HepG2 (cell line): ENCODE measurements around the gene TMEM125. TPM values are rescaled to one million over a fixed set of nuclear protein-coding genes. Genes with fewer than 3 reads are reported as not detected.

Experiments
- BCLAF1 ChIP-seq: fragments of 450-650 bp; IDR thresholded peaks from 2 replicates; pipeline ENCODE4 v1.6.1; 2017; ENCODE audit warnings: mild to moderate bottlenecking
- DBP ChIP-seq: sonication (generic); formaldehyde crosslinking; IDR thresholded peaks from 2 replicates; pipeline ENCODE4 v1.4.0; 2020; ENCODE audit warnings: missing genetic modification reagents; ENCODE audit errors: not compliant biosample characterization
- E2F2 ChIP-seq: sonication (generic); formaldehyde crosslinking; IDR thresholded peaks from 2 replicates; pipeline ENCODE4 v1.4.0; 2020; ENCODE audit warnings: missing genetic modification reagents, borderline replicate concordance
- FIP1L1 ChIP-seq: fragments of 200-400 bp; formaldehyde crosslinking; IDR thresholded peaks from 2 replicates; pipeline ENCODE4 v1.6.1; 2018; ENCODE audit warnings: low read depth, mild to moderate bottlenecking, low read length, moderate library complexity, borderline replicate concordance; ENCODE audit not compliant: insufficient read depth
- FOXO1 ChIP-seq: sonication (generic); formaldehyde crosslinking; IDR thresholded peaks from 2 replicates; pipeline ENCODE4 v1.4.0; 2020; ENCODE audit warnings: missing genetic modification reagents
- HNRNPH1 ChIP-seq: fragments of 200-400 bp; formaldehyde crosslinking; optimal IDR thresholded peaks from 2 replicates; pipeline ENCODE3; 2017; ENCODE audit warnings: mild to moderate bottlenecking, low read depth, low read length
- JUNB ChIP-seq: sonication (generic); formaldehyde crosslinking; IDR thresholded peaks from 2 replicates; pipeline ENCODE4 v1.8.0; 2022; ENCODE audit warnings: missing genetic modification reagents, mild to moderate bottlenecking, borderline replicate concordance
- JUND ChIP-seq: sonication (generic); formaldehyde crosslinking; IDR thresholded peaks from 2 replicates; pipeline ENCODE4 v1.8.0; 2022; ENCODE audit warnings: mild to moderate bottlenecking, missing genetic modification reagents
- KDM4B ChIP-seq: sonication (generic); formaldehyde crosslinking; IDR thresholded peaks from 2 replicates; pipeline ENCODE4 v1.4.0; 2020; ENCODE audit warnings: missing genetic modification reagents
- MAFF ChIP-seq: IDR thresholded peaks from 2 replicates; pipeline ENCODE4 v1.6.1; 2011; ENCODE audit warnings: low read depth, low read length, improper control_type of control experiment
- MXD4 ChIP-seq: IDR thresholded peaks from 2 replicates; pipeline ENCODE4 v1.6.1; 2016; ENCODE audit warnings: mild to moderate bottlenecking, missing biosample characterization, missing genetic modification reagents
- MYNN ChIP-seq: sonication (generic); formaldehyde crosslinking; IDR thresholded peaks from 2 replicates; pipeline ENCODE4 v1.4.0; 2020; ENCODE audit warnings: mild to moderate bottlenecking, low read depth, missing genetic modification reagents
- NFYC ChIP-seq: IDR thresholded peaks from 2 replicates; pipeline ENCODE4 v1.6.1; 2016; ENCODE audit warnings: missing genetic modification reagents, missing compliant biosample characterization
- PAWR ChIP-seq: sonication (generic); formaldehyde crosslinking; IDR thresholded peaks from 2 replicates; pipeline ENCODE4 v1.4.0; 2020; ENCODE audit warnings: missing genetic modification reagents, mild to moderate bottlenecking, borderline replicate concordance
- PHF20 ChIP-seq: sonication (generic); formaldehyde crosslinking; IDR thresholded peaks from 2 replicates; pipeline ENCODE4 v1.5.0; 2020; ENCODE audit warnings: mild to moderate bottlenecking, missing genetic modification reagents
- RFX1 ChIP-seq: fragments of 450-650 bp; IDR thresholded peaks from 2 replicates; pipeline ENCODE4 v1.6.1; 2017
- SATB2 ChIP-seq: sonication (generic); formaldehyde crosslinking; IDR thresholded peaks from 2 replicates; pipeline ENCODE4 v1.5.0; 2020; ENCODE audit warnings: missing genetic modification reagents
- SMAD1 ChIP-seq: sonication (generic); formaldehyde crosslinking; IDR thresholded peaks from 2 replicates; pipeline ENCODE4 v1.4.0; 2020; ENCODE audit warnings: missing genetic modification reagents, low read depth, mild to moderate bottlenecking, borderline replicate concordance
- ZNF18 ChIP-seq: sonication (generic); formaldehyde crosslinking; IDR thresholded peaks from 2 replicates; pipeline ENCODE4 v1.8.0; 2022; ENCODE audit warnings: mild to moderate bottlenecking, missing genetic modification reagents; ENCODE audit not compliant: insufficient replicate concordance
- ZNF30 ChIP-seq: sonication (generic); formaldehyde crosslinking; IDR thresholded peaks from 2 replicates; pipeline ENCODE4 v1.5.0; 2020; ENCODE audit warnings: mild to moderate bottlenecking, missing genetic modification reagents
- ZNF354B ChIP-seq: sonication (generic); formaldehyde crosslinking; IDR thresholded peaks from 2 replicates; pipeline ENCODE4 v1.8.0; 2022; ENCODE audit warnings: mild to moderate bottlenecking, missing genetic modification reagents
- ZNF484 ChIP-seq: sonication (generic); formaldehyde crosslinking; IDR thresholded peaks from 2 replicates; pipeline ENCODE4 v1.5.1; 2020; ENCODE audit warnings: mild to moderate bottlenecking, low read depth, missing genetic modification reagents, borderline replicate concordance
- ZNF550 ChIP-seq: sonication (generic); formaldehyde crosslinking; IDR thresholded peaks from 2 replicates; pipeline ENCODE4 v1.4.0; 2020; ENCODE audit warnings: mild to moderate bottlenecking, missing genetic modification reagents, borderline replicate concordance
- ZNF598 ChIP-seq: sonication (generic); formaldehyde crosslinking; IDR thresholded peaks from 2 replicates; pipeline ENCODE4 v1.5.1; 2020; ENCODE audit warnings: mild to moderate bottlenecking, missing genetic modification reagents, borderline replicate concordance
- polyA plus RNA-seq, 8 experiments: library from polyadenylated mRNA; depleted of rRNA in 3 of 8; stranded (reverse) in 7 of 8; unstranded in 1 of 8; fragments of >200 nt; fragmentation: Illumina TruSeq in 4 of 8; extraction: Trizol in 4 of 8; gene quantifications; 2 replicates each; pipeline versions ENCODE4 v1.2.1 to v1.2.3, GENCODE V29; 2011 to 2016; ENCODE audit warnings: low read depth in 4 of 8, missing spikeins in 1 of 8, mixed read lengths in 1 of 8; ENCODE audit not compliant: insufficient read depth in 1 of 8
- total RNA-seq, 5 experiments: library from RNA; depleted of rRNA; stranded (reverse); fragments of >200 nt; fragmentation: Illumina TruSeq; extraction: Trizol; gene quantifications; 2 replicates each; pipeline ENCODE4 v1.2.3, GENCODE V29; 2016; ENCODE audit warnings: low read depth in 1 of 5

TMEM125 gene
- total and polyA plus RNA-seq, 2 of the 13 experiments (the other 11 are each of a cell fraction or from before 2014, with no cell fraction given) = 0.03 TPM; not detected in 1

GRCh38 chr1:43282220-43283195 lies 12.7 kb downstream of the TMEM125 start (continued):
- no peak for TF ChIP-seq HNRNPH1
- no peak for TF ChIP-seq ZNF598 (CRISPR knock-in tag)
- TF ChIP-seq FOXO1 (CRISPR knock-in tag) = peak; percentile 70; the same call in 1 of the 2 replicates
- TF ChIP-seq ZNF30 (CRISPR knock-in tag) = no peak
- TF ChIP-seq PHF20 (CRISPR knock-in tag) = no peak
- no peak for TF ChIP-seq PAWR (CRISPR knock-in tag)
- TF ChIP-seq ZNF354B = no peak
- no peak for TF ChIP-seq MAFF
- TF ChIP-seq NFYC (CRISPR knock-in tag) = no peak
- no peak for TF ChIP-seq MYNN
- no peak for TF ChIP-seq E2F2
- TF ChIP-seq ZNF484 = no peak
- no peak for TF ChIP-seq JUNB (CRISPR knock-in tag)
- no peak for TF ChIP-seq JUND
- no peak for TF ChIP-seq SATB2 (CRISPR knock-in tag)
- TF ChIP-seq KDM4B (CRISPR knock-in tag) = 0 out of 2 replicates have a peak, but pooled peaks have one; percentile 46
- TF ChIP-seq ZNF550 (CRISPR knock-in tag) = no peak
- no peak for TF ChIP-seq DBP
- TF ChIP-seq SMAD1 (CRISPR knock-in tag) = no peak
- TF ChIP-seq MXD4 = no peak
- TF ChIP-seq ZNF18 (CRISPR knock-in tag) = no peak
- no peak for TF ChIP-seq RFX1
- TF ChIP-seq BCLAF1 = no peak
- no peak for TF ChIP-seq FIP1L1
